IPS-20b (cell line): ENCODE results near the gene RRAGC.

Experiments
- H3K27ac ChIP-seq: one replicate; pipeline ENCODE4 v1.5.1; 2013; ENCODE audit warnings: low read length
- H3K27me3 ChIP-seq: 2 replicates; pipeline ENCODE4 v1.6.1; 2013; ENCODE audit warnings: mild to moderate bottlenecking, low read length, inconsistent platforms; ENCODE audit not compliant: insufficient read depth
- H3K36me3 ChIP-seq: 2 replicates; pipeline ENCODE4 v1.6.1; 2013; ENCODE audit warnings: low read depth, mild to moderate bottlenecking, inconsistent platforms, low read length, moderate library complexity; ENCODE audit not compliant: insufficient read depth
- H3K4me1 ChIP-seq: 2 replicates; pipeline ENCODE4 v1.6.1; 2013; ENCODE audit warnings: mild to moderate bottlenecking, control low read depth, inconsistent platforms, low read length, moderate library complexity; ENCODE audit not compliant: insufficient read depth
- H3K4me3 ChIP-seq: 2 replicates; pipeline ENCODE4 v1.5.1; 2013; ENCODE audit warnings: mild to moderate bottlenecking, low read length, inconsistent platforms
- H3K9ac ChIP-seq: 2 replicates; pipeline ENCODE4 v1.6.1; 2013; ENCODE audit warnings: low read depth, mild to moderate bottlenecking, inconsistent platforms, low read length, moderate library complexity
- H3K9me3 ChIP-seq: 2 replicates; pipeline ENCODE4 v1.6.1; 2013; ENCODE audit warnings: mild to moderate bottlenecking, low read depth, low read length, inconsistent platforms; ENCODE audit not compliant: insufficient read depth

The RRAGC gene

DNA sequence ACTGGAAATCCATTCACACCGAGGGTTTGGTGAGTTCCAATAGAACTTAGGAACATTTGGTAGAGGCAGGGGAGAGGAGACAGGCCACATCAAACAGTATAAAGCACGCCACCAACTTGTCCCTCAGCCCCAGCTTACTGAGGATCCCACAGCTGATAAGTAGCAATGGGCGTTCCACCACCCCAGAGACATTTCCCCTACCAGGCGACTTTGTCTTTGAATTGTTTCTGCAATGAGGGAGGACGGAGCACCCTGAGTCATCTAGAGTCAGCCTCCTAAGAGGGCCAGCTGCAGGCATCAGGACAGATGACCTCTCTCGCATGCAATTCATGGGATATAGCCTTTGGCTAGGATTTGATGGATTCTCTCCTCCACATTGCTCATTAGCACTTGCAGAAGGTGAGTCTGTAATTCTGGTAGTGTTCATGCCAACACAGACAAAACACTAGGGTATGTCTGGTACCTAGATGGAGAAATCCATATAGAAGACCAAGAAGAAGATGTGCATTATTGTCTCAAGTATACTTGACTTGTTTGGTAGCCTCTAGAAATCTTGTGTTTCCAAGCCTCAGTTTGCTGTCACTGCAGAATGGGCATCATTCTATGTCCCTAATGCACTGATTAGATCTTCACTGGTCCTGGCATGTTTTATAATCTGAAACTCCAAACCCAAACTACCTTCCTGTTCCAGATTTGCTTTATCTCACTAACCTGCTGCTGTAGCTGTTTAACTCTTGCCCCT, 69.0 kb downstream of the RRAGC start:
- no peak overlapping the region for H3K4me3 ChIP-seq
- no peak overlapping the region for H3K27ac ChIP-seq
- no peak overlapping the region for H3K9ac ChIP-seq
- peaks cover 8% of the 10 kb centered on the region; the same call in 1 of the 2 replicates for H3K9me3 ChIP-seq
- 0 out of 2 replicates have a peak, but pooled peaks cover 10% of the 10 kb centered on the region for H3K27me3 ChIP-seq
- no peaks in the 10 kb centered on the region for H3K36me3 ChIP-seq
- H3K4me1 ChIP-seq, result peaks cover 24% of the 10 kb centered on the region; the same call in 1 of the 2 replicates

DNA sequence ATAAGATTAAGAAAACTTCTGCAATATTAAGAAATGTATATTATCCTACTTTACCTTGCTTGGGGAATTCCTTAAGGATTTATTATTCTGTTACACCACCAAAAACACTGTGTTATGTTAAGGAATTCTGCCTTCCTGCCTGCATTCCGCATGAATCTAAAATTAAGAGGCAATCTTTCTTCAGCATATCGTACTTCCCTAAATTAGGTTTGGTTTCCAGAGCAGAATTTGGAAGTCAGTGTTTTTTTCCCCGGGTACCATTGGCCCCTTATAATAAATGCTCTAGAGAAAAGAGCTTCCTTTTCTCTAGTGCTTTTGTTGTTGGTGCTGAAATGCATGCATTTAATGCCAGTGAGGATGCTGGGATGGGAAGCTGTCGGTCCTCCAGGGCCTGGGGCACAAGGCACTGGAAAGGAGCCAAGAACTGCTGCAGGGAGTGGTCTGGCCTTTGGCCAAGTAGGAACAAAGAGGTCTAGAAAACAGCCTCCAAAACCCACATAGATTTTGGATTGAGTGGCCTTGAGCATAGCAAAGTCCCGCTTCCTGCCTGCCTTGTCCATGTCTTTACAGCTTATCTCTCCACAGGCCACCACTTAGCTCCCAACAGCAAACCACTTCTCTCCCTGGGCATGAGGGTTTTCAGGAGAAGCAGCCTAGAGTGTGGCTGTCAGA, 69.9 kb downstream of the RRAGC start:
- Histone ChIP-seq H3K9ac (no peak overlapping the region), H3K27ac (no peak overlapping the region), H3K9me3 (peaks cover 8% of the 10 kb centered on the region; the same call in 1 of the 2 replicates), H3K27me3 (0 out of 2 replicates have a peak, but pooled peaks cover 10% of the 10 kb centered on the region), H3K4me3 (no peak overlapping the region), H3K4me1 (peaks cover 26% of the 10 kb centered on the region; the same call in 1 of the 2 replicates), H3K36me3 (no peaks in the 10 kb centered on the region)

DNA sequence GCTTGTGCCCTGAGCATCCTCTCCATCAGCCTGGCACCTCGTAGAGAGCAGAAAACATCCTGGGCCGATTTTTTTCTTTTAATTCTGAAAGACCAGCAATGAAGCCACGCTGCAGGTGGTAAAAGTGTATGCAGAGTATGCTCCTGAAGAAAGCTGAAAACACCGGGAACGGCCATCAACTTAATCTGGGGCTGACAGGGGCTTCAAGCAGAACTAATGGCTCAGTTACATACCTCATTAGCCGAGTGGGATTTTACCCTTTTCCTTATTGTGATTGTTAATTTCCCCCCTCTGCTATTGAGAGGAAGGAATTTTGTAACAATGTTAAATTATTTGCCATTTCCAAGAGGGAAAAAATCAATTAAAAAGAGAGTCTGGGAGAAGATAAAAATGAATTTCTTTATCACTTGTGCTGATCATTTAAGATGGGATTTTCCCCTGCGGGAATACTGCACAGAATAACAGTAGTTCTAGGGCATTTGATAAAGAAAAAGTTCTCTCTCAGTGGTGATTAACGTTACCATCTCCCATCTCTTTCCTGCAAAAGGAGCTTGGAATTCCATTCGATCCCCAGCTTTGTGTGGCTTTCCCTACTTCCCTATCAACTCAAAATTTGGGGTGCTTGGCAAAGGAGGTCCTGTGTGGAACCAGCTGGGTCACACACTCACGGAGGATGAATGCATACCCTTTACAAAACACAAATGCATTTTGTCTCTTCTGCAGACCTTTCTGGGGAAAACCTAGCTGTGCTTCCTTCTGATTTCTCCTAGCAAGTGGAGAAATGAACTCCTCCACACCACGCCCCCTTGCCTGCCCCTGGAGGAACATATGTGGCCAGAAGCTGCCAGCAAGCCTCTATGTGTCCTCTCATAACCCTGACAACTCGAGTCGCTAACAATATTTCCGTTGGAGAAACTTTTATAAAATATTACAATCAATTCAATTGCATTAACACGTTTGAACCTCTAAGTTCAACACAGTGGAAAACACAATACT, 70.9 kb downstream of the RRAGC start:
- H3K4me3 ChIP-seq, result no peak overlapping the region; the same call in 1 of the 2 replicates

More for the DNA sequence above, 70.9 kb downstream of the RRAGC start:
- Histone ChIP-seq H3K27ac (no peak overlapping the region), H3K9me3 (peaks cover 8% of the 10 kb centered on the region; the same call in 1 of the 2 replicates), H3K27me3 (0 out of 2 replicates have a peak, but pooled peaks cover 10% of the 10 kb centered on the region), H3K36me3 (no peaks in the 10 kb centered on the region), H3K4me1 (peaks cover 26% of the 10 kb centered on the region; the same call in 1 of the 2 replicates), H3K9ac (no peak overlapping the region)
